Prostate gland (tissue), 2 donors: ENCODE measurements around the gene CTAG1A.
"Not testable (repeated sequence)": the region's sequence is repeated elsewhere in the genome, so short reads cannot be mapped to it uniquely, and the experiment has no call there.

Experiments used
- POLR2A ChIP-seq: fragments of 450-650 bp; IDR thresholded peaks from one replicate; pipeline ENCODE4 v1.6.1; 2016; ENCODE audit warnings: antibody characterized with exemption, mild to moderate bottlenecking
- TF ChIP-seq, protein P1 (sequence below), 4 experiments: fragments of 200-600 bp in 2 of 4; fragments of 450-650 bp in 2 of 4; sonication (generic) in 2 of 4; IDR thresholded peaks; 1 replicate in 3 of 4; 2 replicates in 1 of 4; pipeline ENCODE4 v1.5.1; 2016 to 2019; ENCODE audit warnings: antibody characterized with exemption in 4 of 4, mild to moderate bottlenecking in 2 of 4, moderate library complexity in 2 of 4

DNA sequence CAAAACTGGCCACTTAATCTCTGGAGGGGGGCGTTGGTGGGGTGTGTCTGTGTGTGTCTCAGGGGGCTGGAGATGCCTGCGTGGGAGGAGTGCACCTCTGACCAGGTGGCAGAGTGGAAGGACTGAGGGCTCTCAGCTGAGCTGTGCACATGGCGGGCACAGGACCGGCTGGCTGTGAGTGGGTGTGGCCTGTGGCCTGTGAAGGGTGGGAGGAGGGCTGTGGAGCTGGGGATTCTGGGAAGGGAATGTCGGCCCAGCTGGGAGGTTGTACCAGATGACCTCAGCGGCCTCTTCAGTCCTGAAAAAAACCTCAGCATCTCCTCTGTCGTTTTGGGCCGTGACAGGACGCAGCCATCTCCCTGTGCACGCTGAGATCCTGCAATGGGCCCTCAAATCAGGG lies 22.6 kb upstream of the CTAG1A start:
- TF ChIP-seq POLR2A = not testable (repeated sequence)
- TF ChIP-seq, protein P1, sequence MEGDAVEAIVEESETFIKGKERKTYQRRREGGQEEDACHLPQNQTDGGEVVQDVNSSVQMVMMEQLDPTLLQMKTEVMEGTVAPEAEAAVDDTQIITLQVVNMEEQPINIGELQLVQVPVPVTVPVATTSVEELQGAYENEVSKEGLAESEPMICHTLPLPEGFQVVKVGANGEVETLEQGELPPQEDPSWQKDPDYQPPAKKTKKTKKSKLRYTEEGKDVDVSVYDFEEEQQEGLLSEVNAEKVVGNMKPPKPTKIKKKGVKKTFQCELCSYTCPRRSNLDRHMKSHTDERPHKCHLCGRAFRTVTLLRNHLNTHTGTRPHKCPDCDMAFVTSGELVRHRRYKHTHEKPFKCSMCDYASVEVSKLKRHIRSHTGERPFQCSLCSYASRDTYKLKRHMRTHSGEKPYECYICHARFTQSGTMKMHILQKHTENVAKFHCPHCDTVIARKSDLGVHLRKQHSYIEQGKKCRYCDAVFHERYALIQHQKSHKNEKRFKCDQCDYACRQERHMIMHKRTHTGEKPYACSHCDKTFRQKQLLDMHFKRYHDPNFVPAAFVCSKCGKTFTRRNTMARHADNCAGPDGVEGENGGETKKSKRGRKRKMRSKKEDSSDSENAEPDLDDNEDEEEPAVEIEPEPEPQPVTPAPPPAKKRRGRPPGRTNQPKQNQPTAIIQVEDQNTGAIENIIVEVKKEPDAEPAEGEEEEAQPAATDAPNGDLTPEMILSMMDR (IDR thresholded peaks at IDR 0.05) = not testable (repeated sequence)
